GM19193 (cell line): Measurements from ENCODE around the gene PLEKHG5.

Experiments
- POLR2A ChIP-seq: IDR thresholded peaks from 4 replicates; pipeline ENCODE4 v1.6.1; 2011; ENCODE audit not compliant: insufficient read depth, insufficient read length; ENCODE audit errors: extremely low read depth

Gene PLEKHG5

DNA sequence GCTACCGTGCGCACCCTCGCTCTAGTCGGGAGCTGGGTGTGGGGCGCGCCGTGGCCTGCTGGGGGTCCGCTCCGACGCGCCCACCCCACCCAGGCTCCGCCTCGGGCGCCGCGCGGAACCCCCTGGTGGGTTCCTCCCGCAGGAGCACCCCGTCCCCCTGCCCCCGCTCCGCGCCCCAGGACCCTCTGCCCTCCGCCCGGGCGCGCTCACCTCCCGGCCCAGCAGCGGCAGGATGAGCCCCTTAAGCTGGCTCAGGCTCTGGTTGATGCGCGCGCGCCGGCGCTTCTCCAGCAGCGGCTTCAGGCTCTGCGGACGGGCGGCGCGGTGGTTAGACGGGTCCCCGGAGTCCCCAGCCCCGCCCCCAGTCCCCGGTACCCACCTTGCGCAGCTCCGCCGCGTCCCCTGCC, 72.1 kb downstream of the PLEKHG5 start:
- TF ChIP-seq POLR2A, result no peak

- no peak for TF ChIP-seq POLR2A
These were observed 72.6 kb downstream of the PLEKHG5 start for GRCh38 chr1:6418668-6419396.

DNA sequence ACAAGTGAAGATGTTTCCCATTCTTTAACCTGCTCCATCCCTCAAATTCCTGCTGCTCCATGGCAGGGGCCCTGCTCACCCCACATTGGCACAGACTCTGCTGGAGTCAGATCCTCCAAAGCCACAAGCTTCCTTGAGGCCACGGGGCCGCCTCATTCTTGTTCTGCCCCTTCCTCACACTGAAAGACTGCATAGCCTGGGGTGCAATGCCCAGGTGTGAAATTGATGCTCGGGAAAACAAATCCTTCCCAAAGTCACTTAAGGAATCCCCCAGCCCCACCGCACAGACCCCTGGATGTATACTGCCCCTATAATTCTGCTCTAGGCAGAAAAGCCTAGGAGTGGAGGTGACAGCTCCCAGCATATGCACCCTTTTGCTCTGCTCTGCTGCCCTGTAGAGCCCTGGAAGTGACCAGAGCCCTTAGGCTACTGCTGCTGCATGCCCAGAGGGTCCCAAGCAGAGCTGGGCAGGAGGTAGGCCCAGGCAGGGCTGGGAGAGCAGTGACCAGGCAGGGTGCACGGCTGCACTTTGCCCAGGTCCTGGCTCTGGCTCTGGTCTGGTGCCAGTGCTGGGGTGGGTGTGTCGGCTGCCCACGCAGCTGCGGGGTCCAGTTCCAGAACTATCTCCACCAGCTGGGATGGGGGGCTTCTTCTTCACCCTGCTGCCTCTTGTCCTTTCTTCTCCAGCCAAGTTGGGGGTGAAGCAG, 73.4 kb downstream of the PLEKHG5 start:
- TF ChIP-seq POLR2A, result no peak
